LoVo (cell line): ENCODE measurements around the gene C10orf62.
A peak's percentile ranks its signal among the peaks of the same experiment; 100 is the strongest.
"Not testable (repeated sequence)": the region's sequence is repeated elsewhere in the genome, so short reads cannot be mapped to it uniquely, and the experiment has no call there.

Experiments used
- DNase-seq: peaks from one replicate; pipeline ENCODE4 v3.0.0-alpha.2; 2016; ENCODE audit warnings: low spot score

C10orf62 gene

GRCh38 chr10:97627731-97628130, 38.2 kb downstream of the C10orf62 start:
- DNase-seq = no peak

GRCh38 chr10:97628228-97628627, 38.7 kb downstream of the C10orf62 start:
- no peak for DNase-seq

GRCh38 chr10:97629289-97629688, 39.8 kb downstream of the C10orf62 start:
- DNase-seq = no peak

GRCh38 chr10:97631098-97631497, 41.6 kb downstream of the C10orf62 start:
- no peak for DNase-seq

GRCh38 chr10:97632949-97633884, 43.7 kb downstream of the C10orf62 start, which contains the start of gene MORN4:
MORN4 (minus strand) TSS chr10:97633500; CDS start chr10:97619653, 13,847 bp downstream.
- DNase-seq = peak; percentile 95

- peak; percentile 32 for DNase-seq
These were observed 44.4 kb downstream of the C10orf62 start for GRCh38 chr10:97633921-97634320.

- DNase-seq = no peak
These were observed 46.1 kb downstream of the C10orf62 start for GRCh38 chr10:97635577-97635976.

- not testable (repeated sequence) for DNase-seq
These were observed 49.6 kb downstream of the C10orf62 start for GRCh38 chr10:97639090-97639489.

GRCh38 chr10:97640174-97640867, 50.8 kb downstream of the C10orf62 start, which contains the start of gene PI4K2A:
PI4K2A (plus strand) TSS chr10:97640671; CDS start chr10:97640743, 72 bp downstream.
- peak; percentile 99 for DNase-seq
